Measurements from ENCODE around the gene ESR2.

GRCh38 chr14:64092940-64093339, 201.2 kb downstream of the ESR2 start:
- TF ChIP-seq POLR2A (IDR thresholded peaks at IDR 0.05) (no peak), EP300 (IDR thresholded peaks at IDR 0.05) (no peak)
